ENCODE data around the gene BTF3L4. TPM values are rescaled to one million over a fixed set of nuclear protein-coding genes. Genes with fewer than 3 reads are reported as not detected.

The BTF3L4 gene
- total and polyA plus RNA-seq, 10 donors = 29.5 to 48.6 (median 37.1) TPM

- intact Hi-C loops (cut with DNase I; ENCODE audit: low total_unique reads) = no loop called here
- no peak overlapping the region for H3K4me3 ChIP-seq
- DNase-seq = no peak
- no peak for TF ChIP-seq CTCF (IDR thresholded peaks at IDR 0.05 in 8 of 11, conservative IDR thresholded peaks at IDR 0.05 in 3 of 11)
- no peak for TF ChIP-seq POLR2AphosphoS5 (IDR thresholded peaks at IDR 0.05)
- TF ChIP-seq POLR2A (IDR thresholded peaks at IDR 0.05) = no peak
- H3K9me3 ChIP-seq = no peaks in the 10 kb centered on the region
- H3K36me3 ChIP-seq = peaks cover 0 to 56% (median 36%) of the 10 kb centered on the region in 6 donors
- no peak overlapping the region for H3K27ac ChIP-seq
- H3K27me3 ChIP-seq (replicated peaks in 1 of 7) = no peaks in the 10 kb centered on the region
- peaks cover 24 to 54% (median 34%) of the 10 kb centered on the region in 6 donors for H3K4me1 ChIP-seq
- 94 to 98% (median 98%) methylated on average over 1 of the region's 1 CpG for WGBS, 5 donors
These were observed 3.8 kb downstream of the BTF3L4 start for GRCh38 chr1:52059888-52060287.

GRCh38 chr1:52060822-52061221 lies 4.7 kb downstream of the BTF3L4 start:
- no peaks in the 10 kb centered on the region for H3K27me3 ChIP-seq (replicated peaks in 1 of 7)
- TF ChIP-seq POLR2AphosphoS5 (IDR thresholded peaks at IDR 0.05) (no peak), CTCF (IDR thresholded peaks at IDR 0.05 in 8 of 11, conservative IDR thresholded peaks at IDR 0.05 in 3 of 11) (no peak), POLR2A (IDR thresholded peaks at IDR 0.05) (no peak)
- H3K9me3 ChIP-seq = no peaks in the 10 kb centered on the region
- no peak overlapping the region for H3K27ac ChIP-seq
- no peak for DNase-seq
- intact Hi-C loops (cut with DNase I; ENCODE audit: low total_unique reads) = no loop called here
- 97 to 98% (median 98%) methylated on average over 4 of the region's 4 CpGs for WGBS, 5 donors
- no peak overlapping the region for H3K4me3 ChIP-seq
- H3K36me3 ChIP-seq = peaks cover 2 to 66% (median 45%) of the 10 kb centered on the region in 6 donors
- H3K4me1 ChIP-seq = peaks cover 24 to 50% (median 33%) of the 10 kb centered on the region in 6 donors

- Histone ChIP-seq H3K27me3 (replicated peaks in 1 of 7) (no peaks in the 10 kb centered on the region), H3K36me3 (peaks cover 2 to 89% (median 62%) of the 10 kb centered on the region in 6 donors), H3K4me3 (no peak overlapping the region), H3K4me1 (peaks cover 9 to 30% (median 17%) of the 10 kb centered on the region in 6 donors), H3K9me3 (no peaks in the 10 kb centered on the region), H3K27ac (no peak overlapping the region)
- intact Hi-C loops (cut with DNase I; ENCODE audit: low total_unique reads) = no loop called here
- WGBS, 5 donors = 90 to 98% (median 95%) methylated on average over 2 of the region's 2 CpGs
- TF ChIP-seq POLR2AphosphoS5 (IDR thresholded peaks at IDR 0.05) = no peak
- no peak for TF ChIP-seq POLR2A (IDR thresholded peaks at IDR 0.05)
- no peak for TF ChIP-seq CTCF (IDR thresholded peaks at IDR 0.05 in 8 of 11, conservative IDR thresholded peaks at IDR 0.05 in 3 of 11)
- no peak for DNase-seq
These were observed 7.1 kb downstream of the BTF3L4 start for GRCh38 chr1:52063192-52063591.

- Histone ChIP-seq H3K4me1 (peaks cover 0 to 22% (median 5%) of the 10 kb centered on the region in 6 donors), H3K36me3 (peaks cover 2 to 88% (median 25%) of the 10 kb centered on the region in 6 donors), H3K27ac (no peak overlapping the region), H3K4me3 (no peak overlapping the region), H3K9me3 (no peaks in the 10 kb centered on the region), H3K27me3 (replicated peaks in 1 of 7) (no peaks in the 10 kb centered on the region)
- intact Hi-C loops (cut with DNase I; ENCODE audit: low total_unique reads) = no loop called here
- WGBS, 5 donors = 91 to 97% (median 94%) methylated on average over 4 of the region's 4 CpGs
- TF ChIP-seq POLR2AphosphoS5 (IDR thresholded peaks at IDR 0.05) (no peak), POLR2A (IDR thresholded peaks at IDR 0.05) (no peak), CTCF (IDR thresholded peaks at IDR 0.05 in 8 of 11, conservative IDR thresholded peaks at IDR 0.05 in 3 of 11) (no peak)
- DNase-seq = no peak
These were observed 14.6 kb downstream of the BTF3L4 start for GRCh38 chr1:52070704-52071103.
